Glomerular visceral epithelial cell (primary cell): ENCODE data around the gene NEU1.
"Not testable (repeated sequence)": the region's sequence is repeated elsewhere in the genome, so short reads cannot be mapped to it uniquely, and the experiment has no call there.

ENCODE experiments used
- DNase-seq: peaks from one replicate; pipeline ENCODE4 v3.0.0-alpha.2; 2016; ENCODE audit errors: extremely low spot score

The NEU1 gene

GRCh38 chr6:31838968-31839367, 23.7 kb downstream of the NEU1 start:
- DNase-seq = no peak

GRCh38 chr6:31838114-31838553, 24.5 kb downstream of the NEU1 start:
- DNase-seq = not testable (repeated sequence)

GRCh38 chr6:31837369-31838113, 25.1 kb downstream of the NEU1 start:
- no peak for DNase-seq

GRCh38 chr6:31836474-31837368, 25.9 kb downstream of the NEU1 start:
- no peak for DNase-seq

GRCh38 chr6:31836047-31836473, 26.6 kb downstream of the NEU1 start:
- DNase-seq = no peak

- DNase-seq = peak; percentile 88
These were observed 28.0 kb downstream of the NEU1 start for GRCh38 chr6:31834367-31835250.

- no peak for DNase-seq
These were observed 31.0 kb downstream of the NEU1 start for GRCh38 chr6:31831350-31832215.

- DNase-seq = no peak
These were observed 31.7 kb downstream of the NEU1 start for GRCh38 chr6:31830886-31831335.

GRCh38 chr6:31829633-31830283, 32.9 kb downstream of the NEU1 start:
- peak; percentile 46 for DNase-seq

- DNase-seq = peak; percentile 100
These were observed 35.1 kb downstream of the NEU1 start, which contains the start of gene HSPA1B for GRCh38 chr6:31827286-31828079. HSPA1B (plus strand) TSS chr6:31827738; CDS start chr6:31827951, 213 bp downstream.

GRCh38 chr6:31826793-31827285, 35.8 kb downstream of the NEU1 start:
- peak; percentile 87 for DNase-seq

GRCh38 chr6:31825553-31825952, 37.1 kb downstream of the NEU1 start:
- DNase-seq = no peak

- DNase-seq = not testable (repeated sequence)
These were observed 38.9 kb downstream of the NEU1 start for GRCh38 chr6:31823592-31824196.

GRCh38 chr6:31822036-31822821, 40.4 kb downstream of the NEU1 start:
- peak; percentile 74 for DNase-seq

GRCh38 chr6:31821301-31822035, 41.2 kb downstream of the NEU1 start:
- peak; percentile 52 for DNase-seq

- DNase-seq = not testable (repeated sequence)
These were observed 42.2 kb downstream of the NEU1 start for GRCh38 chr6:31820399-31820798.

- no peak for DNase-seq
These were observed 42.7 kb downstream of the NEU1 start for GRCh38 chr6:31819871-31820299.
